Caco-2 (cell line): ENCODE measurements around the gene SOX9. TPM values are rescaled to one million over a fixed set of nuclear protein-coding genes. Genes with fewer than 3 reads are reported as not detected.

ENCODE experiments used
- BruUV-seq: library from RNA; stranded (reverse); fragments of 400-500 nt; replicated peaks from 2 replicates; lab custom pipeline; 2021; lab: Mats Ljungman, UMichigan
- CTCF ChIA-PET: fragments of 300-600 bp; sonication (Branson Sonifier 250); formaldehyde crosslinking; loops from one replicate; lab custom pipeline; 2022; ENCODE audit warnings: antibody characterized with exemption; lab: Charles Lee
- POLR2A ChIA-PET: fragments of 300-600 bp; sonication (Branson Sonifier 250); formaldehyde crosslinking; loops from one replicate; lab custom pipeline; 2022; ENCODE audit warnings: antibody characterized with exemption; lab: Charles Lee
- DNase-seq, 2 experiments: peaks; one replicate each; pipeline versions ENCODE4 v3.0.0 to v3.0.0-alpha.2; 2020 to 2022
- H3K27me3 ChIP-seq: replicated peaks from 2 replicates; pipeline ENCODE4 v1.6.0; 2011; ENCODE audit warnings: low read length; ENCODE audit not compliant: control insufficient read depth, insufficient read depth
- H3K36me3 ChIP-seq: 2 replicates; pipeline ENCODE4 v1.5.1; 2011; ENCODE audit warnings: low read length; ENCODE audit not compliant: control insufficient read depth, insufficient read depth
- H3K4me1 ChIP-seq: fragments of 250-450 bp; sonication (Bioruptor Pico); 2 replicates; pipeline ENCODE4 v1.5.1; 2020; ENCODE audit warnings: mild to moderate bottlenecking
- H3K4me3 ChIP-seq: 2 replicates; pipeline ENCODE4 v1.5.1; 2011; ENCODE audit warnings: low read depth, mild to moderate bottlenecking, control low read depth, low read length
- H3K9me3 ChIP-seq: fragments of 250-450 bp; sonication (Bioruptor Pico); 2 replicates; pipeline ENCODE4 v1.5.1; 2020; ENCODE audit warnings: mild to moderate bottlenecking, moderate library complexity
- H3K27ac Mint-ChIP-seq: one replicate; pipeline ENCODE4 v1.8.0; 2022; ENCODE audit warnings: mixed read lengths; ENCODE audit not compliant: unreplicated experiment
- H3K27me3 Mint-ChIP-seq: one replicate; pipeline ENCODE4 v1.8.0; 2022; ENCODE audit warnings: mixed read lengths; ENCODE audit not compliant: insufficient read depth, unreplicated experiment
- H3K36me3 Mint-ChIP-seq: one replicate; pipeline ENCODE4 v1.8.0; 2022; ENCODE audit warnings: mild to moderate bottlenecking, mixed read lengths; ENCODE audit not compliant: insufficient read depth, unreplicated experiment
- H3K4me1 Mint-ChIP-seq: one replicate; pipeline ENCODE4 v1.8.0; 2022; ENCODE audit warnings: low read depth, mixed read lengths; ENCODE audit not compliant: unreplicated experiment
- H3K4me3 Mint-ChIP-seq: one replicate; pipeline ENCODE4 v1.8.0; 2022; ENCODE audit warnings: mild to moderate bottlenecking, moderate library complexity, mixed read lengths; ENCODE audit not compliant: unreplicated experiment
- H3K9me3 Mint-ChIP-seq: one replicate; pipeline ENCODE4 v1.8.0; 2022; ENCODE audit warnings: mixed read lengths; ENCODE audit not compliant: unreplicated experiment
- intact Hi-C: fragments of 100-400 bp; cut with micrococcal nuclease; formaldehyde crosslinking; loops from one replicate; pipeline ENCODE4 v1.10.0; 2022; ENCODE audit not compliant: unreplicated experiment
- total RNA-seq: library from RNA; stranded (reverse); gene quantifications from 2 replicates; pipeline ENCODE4 v1.2.3, GENCODE V29; 2022
- TF ChIP-seq, protein P1 (sequence below), 2 experiments: fragments of 200-600 bp in 1 of 2; IDR thresholded peaks; 1 replicate in 1 of 2; 2 replicates in 1 of 2; pipeline versions ENCODE4 v1.5.1 to v1.8.0; 2011 to 2022; ENCODE audit warnings: antibody characterized with exemption in 1 of 2, control low read depth in 1 of 2, inconsistent platforms in 1 of 2, low read depth in 1 of 2, low read length in 1 of 2, mild to moderate bottlenecking in 1 of 2, moderate library complexity in 1 of 2; ENCODE audit not compliant: insufficient read depth in 1 of 2, severe bottlenecking in 1 of 2, unreplicated experiment in 1 of 2

The SOX9 gene
- total RNA-seq, 1 experiment from 2014 or later: 46.2 TPM

DNA sequence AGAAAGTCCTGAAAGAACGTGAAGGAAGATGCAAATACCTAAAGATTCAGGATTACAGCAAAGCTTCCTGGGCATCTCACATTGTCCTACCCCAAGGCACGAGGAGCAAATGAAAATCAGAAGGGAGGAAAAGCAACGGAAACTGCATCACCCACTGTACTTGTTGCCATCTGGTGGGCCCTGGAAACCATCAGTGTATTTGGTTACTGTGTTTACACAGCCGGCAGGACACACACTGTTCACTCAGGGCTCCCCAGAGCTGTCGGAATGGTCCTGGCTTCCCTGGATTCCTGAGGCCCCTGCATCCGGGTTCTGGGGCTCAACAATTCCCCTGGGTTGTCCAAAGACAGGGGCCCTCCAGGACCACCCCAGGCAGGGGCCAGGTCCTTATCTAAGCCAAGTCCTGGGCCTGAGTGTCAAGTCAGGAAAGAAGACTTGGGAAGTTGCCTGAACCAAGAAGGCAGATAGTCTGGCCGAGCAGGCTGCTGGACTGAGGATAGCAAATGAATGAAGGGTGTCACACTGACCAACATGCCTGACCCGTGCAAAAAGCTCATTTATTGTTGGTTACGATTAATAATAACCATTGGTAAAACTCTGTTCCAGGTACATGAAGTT lies 52.8 kb downstream of the SOX9 start:
- no TSS peak for BruUV-seq
- Histone ChIP-seq H3K9me3 (no peaks in the 10 kb centered on the region), H3K27me3 (no peaks in the 10 kb centered on the region), H3K36me3 (no peaks in the 10 kb centered on the region), H3K4me1 (peaks cover 10% of the 10 kb centered on the region; the same call in 1 of the 2 replicates), H3K4me3 (no peak overlapping the region)
- Mint-ChIP-seq H3K4me3 (no peak overlapping the region), H3K4me1 (no peaks in the 10 kb centered on the region), H3K9me3 (no peaks in the 10 kb centered on the region), H3K27ac (no peak overlapping the region), H3K36me3 (no peaks in the 10 kb centered on the region), H3K27me3 (no peaks in the 10 kb centered on the region)
- ChIA-PET CTCF (no interaction called here), POLR2A (no interaction called here)
- no peak for DNase-seq
- intact Hi-C loops: no loop called here
- TF ChIP-seq, protein P1, sequence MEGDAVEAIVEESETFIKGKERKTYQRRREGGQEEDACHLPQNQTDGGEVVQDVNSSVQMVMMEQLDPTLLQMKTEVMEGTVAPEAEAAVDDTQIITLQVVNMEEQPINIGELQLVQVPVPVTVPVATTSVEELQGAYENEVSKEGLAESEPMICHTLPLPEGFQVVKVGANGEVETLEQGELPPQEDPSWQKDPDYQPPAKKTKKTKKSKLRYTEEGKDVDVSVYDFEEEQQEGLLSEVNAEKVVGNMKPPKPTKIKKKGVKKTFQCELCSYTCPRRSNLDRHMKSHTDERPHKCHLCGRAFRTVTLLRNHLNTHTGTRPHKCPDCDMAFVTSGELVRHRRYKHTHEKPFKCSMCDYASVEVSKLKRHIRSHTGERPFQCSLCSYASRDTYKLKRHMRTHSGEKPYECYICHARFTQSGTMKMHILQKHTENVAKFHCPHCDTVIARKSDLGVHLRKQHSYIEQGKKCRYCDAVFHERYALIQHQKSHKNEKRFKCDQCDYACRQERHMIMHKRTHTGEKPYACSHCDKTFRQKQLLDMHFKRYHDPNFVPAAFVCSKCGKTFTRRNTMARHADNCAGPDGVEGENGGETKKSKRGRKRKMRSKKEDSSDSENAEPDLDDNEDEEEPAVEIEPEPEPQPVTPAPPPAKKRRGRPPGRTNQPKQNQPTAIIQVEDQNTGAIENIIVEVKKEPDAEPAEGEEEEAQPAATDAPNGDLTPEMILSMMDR (IDR thresholded peaks at IDR 0.05; ENCODE audit: insufficient read depth in 1 of 2, low read depth in 1 of 2, low read length in 1 of 2, severe bottlenecking in 1 of 2, unreplicated experiment in 1 of 2): no peak

DNA sequence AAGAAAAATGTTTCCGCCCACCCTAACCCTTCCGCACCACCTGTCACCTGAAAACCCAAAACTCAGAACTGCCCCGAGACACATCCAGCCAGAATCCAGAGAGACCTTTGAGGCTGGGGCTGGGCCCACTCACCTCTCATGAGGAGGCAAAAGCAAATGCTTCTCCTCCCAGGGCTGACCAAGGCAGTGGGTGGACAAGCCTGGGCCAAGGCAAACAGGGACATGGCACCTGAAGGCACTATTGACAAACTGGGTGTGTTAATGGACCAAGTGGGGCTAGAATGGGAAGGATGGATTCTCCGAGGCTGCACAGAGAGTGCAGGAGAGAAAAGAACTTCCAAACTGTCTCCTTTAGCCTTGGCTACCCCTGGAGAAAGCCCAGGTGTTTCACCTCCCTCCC lies 54.4 kb downstream of the SOX9 start:
- H3K27me3 ChIP-seq: no peaks in the 10 kb centered on the region
- H3K9me3 Mint-ChIP-seq: no peaks in the 10 kb centered on the region
- H3K27ac Mint-ChIP-seq: no peak overlapping the region
- no TSS peak for BruUV-seq
- peaks cover 10% of the 10 kb centered on the region; the same call in 1 of the 2 replicates for H3K4me1 ChIP-seq
- intact Hi-C loops: no loop called here
- TF ChIP-seq, protein P1 (IDR thresholded peaks at IDR 0.05; ENCODE audit: insufficient read depth in 1 of 2, low read depth in 1 of 2, low read length in 1 of 2, severe bottlenecking in 1 of 2, unreplicated experiment in 1 of 2): no peak
- no peaks in the 10 kb centered on the region for H3K36me3 ChIP-seq
- no peaks in the 10 kb centered on the region for H3K9me3 ChIP-seq
- ChIA-PET POLR2A (no interaction called here), CTCF (no interaction called here)
- H3K4me1 Mint-ChIP-seq: no peaks in the 10 kb centered on the region
- H3K27me3 Mint-ChIP-seq: no peaks in the 10 kb centered on the region
- H3K4me3 ChIP-seq: no peak overlapping the region
- no peaks in the 10 kb centered on the region for H3K36me3 Mint-ChIP-seq
- DNase-seq: no peak
- no peak overlapping the region for H3K4me3 Mint-ChIP-seq
